Measurements from ENCODE around the gene UBN1.
A peak's percentile ranks its signal among the peaks of the same experiment; 100 is the strongest.

The UBN1 gene

DNA sequence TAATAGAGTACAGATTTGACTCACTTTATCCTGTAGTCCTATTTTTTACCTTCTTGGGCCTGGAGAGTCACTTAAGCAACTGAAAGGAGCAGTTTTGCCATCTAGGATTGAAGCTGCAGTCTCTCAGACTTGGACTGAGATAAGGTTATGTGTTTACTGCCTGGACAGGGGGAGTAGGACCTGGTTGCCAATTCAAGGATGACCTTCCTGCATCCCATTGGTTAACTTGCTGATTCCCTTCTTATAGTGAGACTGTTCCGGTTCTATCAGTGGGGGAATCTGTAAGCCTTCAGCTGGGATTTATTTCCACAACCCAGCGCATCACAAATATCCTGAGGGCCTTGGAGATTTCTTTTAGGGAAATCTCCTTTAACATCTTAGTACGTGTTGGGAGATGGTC, 2.9 kb downstream of the UBN1 start:
- no peaks in the 10 kb centered on the region for H3K27me3 ChIP-seq (ENCODE audit: insufficient read depth, low read length)
- peaks cover 62% of the 10 kb centered on the region for H3K79me2 ChIP-seq (ENCODE audit: insufficient read depth, low read length)
- no peaks in the 10 kb centered on the region for H3K9me2 ChIP-seq (ENCODE audit: low read depth, low read length)
- H4K20me1 ChIP-seq (ENCODE audit: insufficient read depth, low read length): no peaks in the 10 kb centered on the region
- no peak overlapping the region for H2AFZ ChIP-seq (ENCODE audit: low read length)
- peaks cover 44% of the 10 kb centered on the region for H3K4me1 ChIP-seq (ENCODE audit: insufficient read depth, low read length, severe bottlenecking)
- H3K27ac ChIP-seq (ENCODE audit: low read depth, low read length, poor library complexity, severe bottlenecking): no peak overlapping the region
- no peak for TF ChIP-seq EZH2 (IDR thresholded peaks at IDR 0.05; ENCODE audit: borderline replicate concordance, low read length)
- TF ChIP-seq CTCF (IDR thresholded peaks at IDR 0.05; ENCODE audit: low read length): no peak
- H3K9me3 ChIP-seq (ENCODE audit: low read length): no peaks in the 10 kb centered on the region
- peaks cover 39% of the 10 kb centered on the region for H3K36me3 ChIP-seq (ENCODE audit: insufficient read depth, low read length)
- peak overlapping the region; percentile 87 for H3K4me3 ChIP-seq (ENCODE audit: low read depth, low read length, poor library complexity, severe bottlenecking)
- peak overlapping the region; percentile 6; the same call in 1 of the 2 replicates for H3K9ac ChIP-seq (ENCODE audit: low read length)
- peak overlapping the region; percentile 86 for H3K4me2 ChIP-seq (ENCODE audit: low read length)
- no peaks in the 10 kb centered on the region for H3F3A ChIP-seq (ENCODE audit: insufficient read depth, low read length)

GRCh38 chr16:4852221-4852872, 5.1 kb downstream of the UBN1 start:
- no peak for TF ChIP-seq CTCF (IDR thresholded peaks at IDR 0.05; ENCODE audit: low read length)
- Histone ChIP-seq H3K4me3 (ENCODE audit: low read depth, low read length, poor library complexity, severe bottlenecking) (no peak overlapping the region), H3K36me3 (ENCODE audit: insufficient read depth, low read length) (peaks cover 54% of the 10 kb centered on the region), H3K27ac (ENCODE audit: low read depth, low read length, poor library complexity, severe bottlenecking) (no peak overlapping the region), H3K4me1 (ENCODE audit: insufficient read depth, low read length, severe bottlenecking) (peaks cover 32% of the 10 kb centered on the region), H3K9ac (ENCODE audit: low read length) (no peak overlapping the region), H3K79me2 (ENCODE audit: insufficient read depth, low read length) (peaks cover 47% of the 10 kb centered on the region), H3K4me2 (ENCODE audit: low read length) (no peak overlapping the region), H3F3A (ENCODE audit: insufficient read depth, low read length) (no peaks in the 10 kb centered on the region), H4K20me1 (ENCODE audit: insufficient read depth, low read length) (no peaks in the 10 kb centered on the region), H3K9me2 (ENCODE audit: low read depth, low read length) (no peaks in the 10 kb centered on the region), H3K9me3 (ENCODE audit: low read length) (no peaks in the 10 kb centered on the region), H3K27me3 (ENCODE audit: insufficient read depth, low read length) (no peaks in the 10 kb centered on the region), H2AFZ (ENCODE audit: low read length) (no peak overlapping the region)

GRCh38 chr16:4855371-4855770, 8.1 kb downstream of the UBN1 start:
- TF ChIP-seq CTCF (IDR thresholded peaks at IDR 0.05; ENCODE audit: low read length) (no peak), EZH2 (IDR thresholded peaks at IDR 0.05; ENCODE audit: borderline replicate concordance, low read length) (no peak)
- no peaks in the 10 kb centered on the region for H3K27me3 ChIP-seq (ENCODE audit: insufficient read depth, low read length)
- H2AFZ ChIP-seq (ENCODE audit: low read length): no peak overlapping the region
- no peak overlapping the region for H3K4me3 ChIP-seq (ENCODE audit: low read depth, low read length, poor library complexity, severe bottlenecking)
- H4K20me1 ChIP-seq (ENCODE audit: insufficient read depth, low read length): no peaks in the 10 kb centered on the region
- H3K4me1 ChIP-seq (ENCODE audit: insufficient read depth, low read length, severe bottlenecking): peaks cover 11% of the 10 kb centered on the region
- H3K9me3 ChIP-seq (ENCODE audit: low read length): no peaks in the 10 kb centered on the region
- H3K9me2 ChIP-seq (ENCODE audit: low read depth, low read length): no peaks in the 10 kb centered on the region
- H3K27ac ChIP-seq (ENCODE audit: low read depth, low read length, poor library complexity, severe bottlenecking): no peak overlapping the region
- H3F3A ChIP-seq (ENCODE audit: insufficient read depth, low read length): no peaks in the 10 kb centered on the region
- H3K36me3 ChIP-seq (ENCODE audit: insufficient read depth, low read length): peaks cover 80% of the 10 kb centered on the region
- H3K79me2 ChIP-seq (ENCODE audit: insufficient read depth, low read length): peaks cover 23% of the 10 kb centered on the region
- no peak overlapping the region for H3K4me2 ChIP-seq (ENCODE audit: low read length)
- no peak overlapping the region for H3K9ac ChIP-seq (ENCODE audit: low read length)

All from OCI-LY1 (cell line).